Astrocyte of the spinal cord (primary cell): ENCODE results near the gene CPB1.

Experiments
- DNase-seq: peaks from one replicate; pipeline ENCODE4 v3.0.0; 2011; ENCODE audit warnings: low read depth, low spot score
- H3K4me3 ChIP-seq: 2 replicates; pipeline ENCODE4 v1.5.1; 2011; ENCODE audit warnings: low read depth, mild to moderate bottlenecking, low read length, moderate library complexity
- CTCF ChIP-seq: IDR thresholded peaks from 2 replicates; pipeline ENCODE4 v1.5.1; 2012; ENCODE audit warnings: low read depth, mild to moderate bottlenecking, low read length, inconsistent platforms
- in situ Hi-C: cut with HindIII; loops from 2 replicates; pipeline ENCODE4 v1.10.0; 2017; ENCODE audit warnings: low sequenced_read_pairs

The CPB1 gene

GRCh38 chr3:148825476-148825875, 2.1 kb upstream of the CPB1 start:
- in situ Hi-C loops = no loop called here
- H3K4me3 ChIP-seq = no peak overlapping the region
- TF ChIP-seq CTCF = no peak
- no peak for DNase-seq

GRCh38 chr3:148828136-148828690, 602 bp downstream of the CPB1 start:
- in situ Hi-C loops = no loop called here
- no peak overlapping the region for H3K4me3 ChIP-seq
- no peak for DNase-seq
- TF ChIP-seq CTCF = no peak

GRCh38 chr3:148829926-148830325, 2.3 kb downstream of the CPB1 start:
- no peak for DNase-seq
- in situ Hi-C loops = no loop called here
- no peak for TF ChIP-seq CTCF
- H3K4me3 ChIP-seq = no peak overlapping the region

GRCh38 chr3:148833223-148833622, 5.6 kb downstream of the CPB1 start:
- in situ Hi-C loops = no loop called here
- H3K4me3 ChIP-seq = no peak overlapping the region
- DNase-seq = no peak
- no peak for TF ChIP-seq CTCF

- in situ Hi-C loops = no loop called here
- H3K4me3 ChIP-seq = no peak overlapping the region
- TF ChIP-seq CTCF = no peak
- DNase-seq = no peak
Observed at GRCh38 chr3:148839805-148840204, 12.2 kb downstream of the CPB1 start.

GRCh38 chr3:148840451-148840850, 12.8 kb downstream of the CPB1 start:
- in situ Hi-C loops = no loop called here

More at GRCh38 chr3:148840451-148840850, 12.8 kb downstream of the CPB1 start:
- no peak for TF ChIP-seq CTCF
- no peak overlapping the region for H3K4me3 ChIP-seq
- no peak for DNase-seq
